ENCODE measurements around the gene FAM50B. TPM values are rescaled to one million over a fixed set of nuclear protein-coding genes. Genes with fewer than 3 reads are reported as not detected.

FAM50B gene
- total RNA-seq, 2 experiments from 2014 or later, result 5.2 to 6.0 TPM

GRCh38 chr6:3899061-3899460 is 49.9 kb downstream of the FAM50B start:
- H3K9me3 Mint-ChIP-seq, result no peaks in the 10 kb centered on the region
- ChIA-PET POLR2A (no interaction called here), CTCF (interaction anchor here (0.9 to 1.5 kb wide), 2 partner anchors 61 to 79 kb away, joined by 3 read pairs; no protein-coding TSS in a partner anchor)
- H3K27me3 Mint-ChIP-seq, result peaks cover 2% of the 10 kb centered on the region
- no peak for TF ChIP-seq CTCF (IDR thresholded peaks at IDR 0.05)
- no peak overlapping the region for H3K4me3 Mint-ChIP-seq
- intact Hi-C loops (cut with micrococcal nuclease), result no loop called here
- DNase-seq (no peak), ATAC-seq (no peak)
- no peak overlapping the region for H3K27ac Mint-ChIP-seq
- no peaks in the 10 kb centered on the region for H3K36me3 Mint-ChIP-seq (ENCODE audit: low read depth)
- H3K4me1 Mint-ChIP-seq (ENCODE audit: low read depth), result no peaks in the 10 kb centered on the region

GRCh38 chr6:3899970-3900439 is 50.8 kb downstream of the FAM50B start:
- no peaks in the 10 kb centered on the region for H3K36me3 Mint-ChIP-seq (ENCODE audit: low read depth)
- no peak overlapping the region for H3K27ac Mint-ChIP-seq
- no peak for TF ChIP-seq CTCF (IDR thresholded peaks at IDR 0.05)
- no peaks in the 10 kb centered on the region for H3K9me3 Mint-ChIP-seq
- CTCF ChIA-PET, result interaction anchor here (1.5 kb wide), 1 partner anchor 78 kb away, joined by 3 read pairs; no protein-coding TSS in a partner anchor
- POLR2A ChIA-PET, result no interaction called here
- H3K4me3 Mint-ChIP-seq, result no peak overlapping the region
- H3K4me1 Mint-ChIP-seq (ENCODE audit: low read depth), result no peaks in the 10 kb centered on the region
- DNase-seq (no peak), ATAC-seq (no peak)
- intact Hi-C loops (cut with micrococcal nuclease), result no loop called here
- H3K27me3 Mint-ChIP-seq, result peaks cover 2% of the 10 kb centered on the region

Other genes starting within 250 kb of the FAM50B start
- gene PXDC1, start 97.7 kb upstream of the FAM50B start, total RNA-seq, result under 1 TPM; 0.29 to 0.36 TPM
- not detected for gene FAM217A, start 229.8 kb downstream of the FAM50B start, total RNA-seq